Body of pancreas (tissue), 4 donors: Measurements from ENCODE around the gene TTLL5. TPM values are rescaled to one million over a fixed set of nuclear protein-coding genes. Genes with fewer than 3 reads are reported as not detected.

Source experiments
- ATAC-seq: fragments of 150-250 bp; one replicate; pipeline ENCODE4 v1.9.1; 2016
- DNase-seq, 4 donors: peaks; one replicate each; pipeline ENCODE4 v3.0.0-alpha.2; 2019
- H3K27ac ChIP-seq, 4 donors: fragments of 200-600 bp; sonication (generic); 1 replicate in 3 of 4; 2 replicates in 1 of 4; pipeline versions ENCODE4 v1.5.1 to v1.6.1; 2016 to 2019; ENCODE audit warnings: mild to moderate bottlenecking in 1 of 4, mixed read lengths in 1 of 4, moderate library complexity in 1 of 4
- H3K27me3 ChIP-seq, 2 donors: fragments of 200-600 bp; sonication (generic); one replicate each; pipeline ENCODE4 v1.6.0; 2016; ENCODE audit warnings: mild to moderate bottlenecking in 1 of 2
- H3K36me3 ChIP-seq, 2 donors: fragments of 200-600 bp; sonication (generic); replicated peaks in 1 of 2; 2 replicates each; pipeline ENCODE4 v1.5.1; 2016; ENCODE audit warnings: low read depth in 2 of 2; ENCODE audit not compliant: insufficient read depth in 1 of 2
- H3K4me1 ChIP-seq: fragments of 200-600 bp; sonication (generic); one replicate; pipeline ENCODE4 v1.6.0; 2016
- H3K4me3 ChIP-seq, 2 donors: fragments of 200-600 bp; sonication (generic); 1 replicate in 1 of 2; 2 replicates in 1 of 2; pipeline ENCODE4 v1.5.1; 2016 to 2019
- H3K9me3 ChIP-seq, 3 donors: fragments of 200-600 bp; sonication (generic); 1 replicate in 2 of 3; 2 replicates in 1 of 3; pipeline ENCODE4 v1.5.1; 2016
- CTCF ChIP-seq, 7 experiments: fragments of 450-650 bp in 4 of 7; fragments of 200-600 bp in 3 of 7; sonication (generic) in 3 of 7; IDR thresholded peaks; one replicate each; pipeline ENCODE4 v1.5.1; 2016 to 2019; ENCODE audit warnings: antibody characterized with exemption in 7 of 7
- POLR2A ChIP-seq, 3 donors: fragments of 450-650 bp; IDR thresholded peaks; one replicate each; pipeline ENCODE4 v1.6.1; 2016; ENCODE audit warnings: antibody characterized with exemption in 3 of 3, mild to moderate bottlenecking in 2 of 3
- WGBS, 2 donors: methylation state at CpG; one replicate each; pipeline ENCODE4 v1.1.5; 2017; 5-methylcytosine and 5-hydroxymethylcytosine counted together
- intact Hi-C: fragments of 100-400 bp; cut with DNase I; formaldehyde crosslinking; loops from one replicate; pipeline ENCODE4 v1.15.1; 2023
- total RNA-seq, 2 donors: library from RNA; depleted of rRNA; stranded (reverse); fragments of >200 nt; gene quantifications; one replicate each; pipeline ENCODE4 v1.1.0, GENCODE V29; 2016

Gene TTLL5
- total RNA-seq, 2 donors from 2014 or later: 21.0 to 21.8 TPM

GRCh38 chr14:75705014-75705413 lies 44.0 kb downstream of the TTLL5 start:
- no peaks in the 10 kb centered on the region for H3K9me3 ChIP-seq
- H3K27me3 ChIP-seq: no peaks in the 10 kb centered on the region
- peaks cover 0 to 4% of the 10 kb centered on the region in 2 donors for H3K36me3 ChIP-seq
- ATAC-seq (no peak), DNase-seq (no peak)
- intact Hi-C loops: no loop called here
- peaks cover 10% of the 10 kb centered on the region for H3K4me1 ChIP-seq
- WGBS, 2 donors: 91 to 95% methylated on average over 3 of the region's 3 CpGs
- no peak overlapping the region for H3K27ac ChIP-seq
- TF ChIP-seq POLR2A (IDR thresholded peaks at IDR 0.05) (no peak), CTCF (IDR thresholded peaks at IDR 0.05) (no peak)
- no peak overlapping the region for H3K4me3 ChIP-seq

- 50 to 53% methylated on average over 10 of the region's 10 CpGs for WGBS, 2 donors
- Histone ChIP-seq H3K27me3 (no peaks in the 10 kb centered on the region), H3K36me3 (no peaks in the 10 kb centered on the region), H3K9me3 (no peaks in the 10 kb centered on the region), H3K27ac (no peak overlapping the region), H3K4me1 (peaks cover 23% of the 10 kb centered on the region), H3K4me3 (no peak overlapping the region)
- peak; percentile 83 to 91 (median 87) for DNase-seq
- TF ChIP-seq POLR2A (IDR thresholded peaks at IDR 0.05): no peak
- TF ChIP-seq CTCF (IDR thresholded peaks at IDR 0.05): peak; percentile 40 to 88 (median 80)
- intact Hi-C loops: no loop called here
- peak; percentile 53 for ATAC-seq
These were observed 48.3 kb downstream of the TTLL5 start for GRCh38 chr14:75709207-75709812.

- no peaks in the 10 kb centered on the region for H3K36me3 ChIP-seq
- WGBS, 2 donors: 67 to 71% methylated on average over 4 of the region's 4 CpGs
- TF ChIP-seq POLR2A (IDR thresholded peaks at IDR 0.05) (no peak), CTCF (IDR thresholded peaks at IDR 0.05) (peak; percentile 32 to 92 (median 81))
These were observed 50.2 kb downstream of the TTLL5 start for GRCh38 chr14:75711105-75711795.

GRCh38 chr14:75711796-75712211 lies 50.8 kb downstream of the TTLL5 start:
- WGBS, 2 donors: 17 to 50% methylated on average over 1 to 4 of the region's 4 CpGs
- peak; percentile 91 for ATAC-seq
- Histone ChIP-seq H3K36me3 (no peaks in the 10 kb centered on the region), H3K4me3 (no peak overlapping the region), H3K4me1 (peaks cover 38% of the 10 kb centered on the region), H3K27me3 (no peaks in the 10 kb centered on the region), H3K9me3 (no peaks in the 10 kb centered on the region), H3K27ac (peak overlapping the region; percentile 57 to 89 (median 84))
- no peak for TF ChIP-seq CTCF (IDR thresholded peaks at IDR 0.05)
- peak in 2 of 3 donors; percentile 40 to 56 for TF ChIP-seq POLR2A (IDR thresholded peaks at IDR 0.05)
- DNase-seq: peak; percentile 78 to 90 (median 86)
- intact Hi-C loops: no loop called here

More at GRCh38 chr14:75711105-75711795, 50.2 kb downstream of the TTLL5 start:
- intact Hi-C loops: no loop called here
- H3K27ac ChIP-seq: peak overlapping the region; percentile 57 to 89 (median 84)
- DNase-seq (peak; percentile 45 to 56 (median 53)), ATAC-seq (peak; percentile 57)
- H3K4me3 ChIP-seq: no peak overlapping the region
- no peaks in the 10 kb centered on the region for H3K27me3 ChIP-seq
- peaks cover 33% of the 10 kb centered on the region for H3K4me1 ChIP-seq
- H3K9me3 ChIP-seq: no peaks in the 10 kb centered on the region
